ENCODE measurements around the gene PGBD5. TPM values are rescaled to one million over a fixed set of nuclear protein-coding genes. Genes with fewer than 3 reads are reported as not detected.
A peak's percentile ranks its signal among the peaks of the same experiment; 100 is the strongest.

Gene PGBD5
- total and polyA plus RNA-seq, 9 of the 15 experiments (the other 6 are each of a cell fraction or from before 2014, with no cell fraction given): under 0.01 to 0.40 (median 0.10) TPM; not detected in 3

DNA sequence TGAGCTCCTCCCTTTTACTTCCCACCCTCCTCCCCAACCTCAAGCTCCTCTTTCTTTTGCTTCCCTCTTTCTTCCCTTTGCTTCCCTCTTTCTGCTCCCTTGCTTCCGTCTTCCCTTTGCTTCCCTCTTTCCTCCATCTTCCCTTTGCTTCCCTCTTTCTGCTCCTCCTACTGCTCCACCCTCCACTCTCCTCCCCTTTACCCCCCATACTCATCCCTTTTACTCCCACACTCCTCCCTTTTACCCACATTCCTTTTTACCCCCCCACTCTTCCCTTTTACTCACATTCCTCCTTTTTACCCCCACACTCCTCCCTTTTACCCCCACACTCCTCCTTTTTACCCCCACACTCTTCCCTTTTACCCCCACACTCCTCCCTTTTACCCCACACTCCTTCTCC, 30.2 kb downstream of the PGBD5 start:
- Histone ChIP-seq H3K27me3 (ENCODE audit: control insufficient read depth in 2 of 2, insufficient read depth in 2 of 2, low read length in 2 of 2) (peaks cover 34 to 64% of the 10 kb centered on the region in 2 experiments), H3K9ac (ENCODE audit: insufficient read depth in 1 of 2, low read depth in 2 of 2, low read length in 2 of 2) (no peak overlapping the region), H3K79me2 (ENCODE audit: control insufficient read depth, insufficient read depth, low read length) (no peaks in the 10 kb centered on the region), H2AFZ (ENCODE audit: low read depth, low read length) (no peak overlapping the region), H3K27ac (ENCODE audit: extremely low read depth, low read depth, low read length) (no peak overlapping the region), H3K4me3 (no peak overlapping the region), H3K36me3 (ENCODE audit: control insufficient read depth, insufficient read depth, low read length) (no peaks in the 10 kb centered on the region), H3K9me3 (replicated peaks; ENCODE audit: control insufficient read depth, insufficient read depth, low read depth, low read length) (no peaks in the 10 kb centered on the region), H3K4me2 (ENCODE audit: insufficient read depth, low read length) (no peak overlapping the region), H4K20me1 (replicated peaks; ENCODE audit: control insufficient read depth, insufficient read depth, low read length) (no peaks in the 10 kb centered on the region), H3K9me1 (ENCODE audit: control insufficient read depth, insufficient read depth, low read length) (no peaks in the 10 kb centered on the region), H3K4me1 (replicated peaks in 1 of 2; ENCODE audit: control insufficient read depth in 2 of 2, insufficient read depth in 2 of 2, low read length in 2 of 2) (0 out of 5 replicates have a peak, but pooled peaks cover 0 to under 1% of the 10 kb centered on the region in 2 experiments)
- DNase-seq (ENCODE audit: extremely low read depth in 1 of 4, low spot score in 3 of 4) (no peak), ATAC-seq (no peak), FAIRE-seq (no peak)
- no TSS peak for BruUV-seq (replicated peaks)
- WGBS (ENCODE audit: insufficient coverage, low coverage, missing lambda C conversion rate): 0% methylated on average over 1 of the region's 1 CpG
- intact Hi-C loops (cut with micrococcal nuclease) (no loop called here), in situ Hi-C loops (cut with MboI) (no loop called here)
- TF ChIP-seq SRF (CRISPR knock-in tag; IDR thresholded peaks at IDR 0.05): no peak
- TF ChIP-seq, protein P1, sequence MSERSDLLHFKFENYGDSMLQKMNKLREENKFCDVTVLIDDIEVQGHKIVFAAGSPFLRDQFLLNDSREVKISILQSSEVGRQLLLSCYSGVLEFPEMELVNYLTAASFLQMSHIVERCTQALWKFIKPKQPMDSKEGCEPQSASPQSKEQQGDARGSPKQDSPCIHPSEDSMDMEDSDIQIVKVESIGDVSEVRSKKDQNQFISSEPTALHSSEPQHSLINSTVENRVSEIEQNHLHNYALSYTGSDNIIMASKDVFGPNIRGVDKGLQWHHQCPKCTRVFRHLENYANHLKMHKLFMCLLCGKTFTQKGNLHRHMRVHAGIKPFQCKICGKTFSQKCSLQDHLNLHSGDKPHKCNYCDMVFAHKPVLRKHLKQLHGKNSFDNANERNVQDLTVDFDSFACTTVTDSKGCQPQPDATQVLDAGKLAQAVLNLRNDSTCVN (CRISPR knock-in tag; IDR thresholded peaks at IDR 0.05): 0 out of 2 replicates have a peak, but pooled peaks have one; percentile 12
- CTCF ChIA-PET (ENCODE audit: low intra/inter-chr PET ratio): no interaction called here
- POLR2A ChIA-PET: no interaction called here

DNA sequence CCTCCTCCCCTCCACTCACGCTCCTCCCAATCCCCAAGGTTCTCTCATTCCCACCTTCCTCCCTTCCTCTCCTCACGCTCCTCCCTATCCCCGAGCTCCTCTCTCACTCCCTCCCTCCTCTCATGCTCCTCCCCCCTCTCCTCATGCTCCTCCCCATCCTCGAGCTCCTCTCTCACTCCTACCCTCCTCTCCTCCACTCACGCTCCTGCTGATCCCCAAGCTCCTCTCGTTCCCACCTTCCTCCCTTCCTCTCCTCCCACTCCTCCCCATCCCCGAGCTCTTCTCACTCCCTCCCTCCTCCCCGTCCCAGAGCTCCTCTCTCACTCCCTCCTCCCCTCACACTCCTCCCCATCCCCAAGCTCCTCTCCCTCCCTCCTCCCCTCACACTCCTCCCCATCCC, 31.4 kb downstream of the PGBD5 start:
- Histone ChIP-seq H2AFZ (ENCODE audit: low read depth, low read length) (no peak overlapping the region), H3K9me3 (replicated peaks; ENCODE audit: control insufficient read depth, insufficient read depth, low read depth, low read length) (no peaks in the 10 kb centered on the region), H3K36me3 (ENCODE audit: control insufficient read depth, insufficient read depth, low read length) (no peaks in the 10 kb centered on the region), H3K4me2 (ENCODE audit: insufficient read depth, low read length) (no peak overlapping the region), H3K4me3 (no peak overlapping the region), H3K4me1 (replicated peaks in 1 of 2; ENCODE audit: control insufficient read depth in 2 of 2, insufficient read depth in 2 of 2, low read length in 2 of 2) (no peaks in the 10 kb centered on the region), H4K20me1 (replicated peaks; ENCODE audit: control insufficient read depth, insufficient read depth, low read length) (0 out of 2 replicates have a peak, but pooled peaks cover 4% of the 10 kb centered on the region), H3K27ac (ENCODE audit: extremely low read depth, low read depth, low read length) (no peak overlapping the region), H3K27me3 (ENCODE audit: control insufficient read depth in 2 of 2, insufficient read depth in 2 of 2, low read length in 2 of 2) (peaks cover 28 to 64% of the 10 kb centered on the region in 2 experiments; a peak in 4 of 5 replicates), H3K9ac (ENCODE audit: insufficient read depth in 1 of 2, low read depth in 2 of 2, low read length in 2 of 2) (no peak overlapping the region), H3K9me1 (ENCODE audit: control insufficient read depth, insufficient read depth, low read length) (no peaks in the 10 kb centered on the region), H3K79me2 (ENCODE audit: control insufficient read depth, insufficient read depth, low read length) (no peaks in the 10 kb centered on the region)
- TF ChIP-seq GATA2 (CRISPR knock-in tag; IDR thresholded peaks at IDR 0.05) (no peak), HDAC6 (IDR thresholded peaks at IDR 0.05; ENCODE audit: low read depth, low read length) (no peak), RFX5 (IDR thresholded peaks at IDR 0.05; ENCODE audit: low read depth, low read length) (no peak), ZNF263 (CRISPR knock-in tag; IDR thresholded peaks at IDR 0.05; ENCODE audit: borderline replicate concordance) (peak; percentile 95)
- TF ChIP-seq, protein P2, sequence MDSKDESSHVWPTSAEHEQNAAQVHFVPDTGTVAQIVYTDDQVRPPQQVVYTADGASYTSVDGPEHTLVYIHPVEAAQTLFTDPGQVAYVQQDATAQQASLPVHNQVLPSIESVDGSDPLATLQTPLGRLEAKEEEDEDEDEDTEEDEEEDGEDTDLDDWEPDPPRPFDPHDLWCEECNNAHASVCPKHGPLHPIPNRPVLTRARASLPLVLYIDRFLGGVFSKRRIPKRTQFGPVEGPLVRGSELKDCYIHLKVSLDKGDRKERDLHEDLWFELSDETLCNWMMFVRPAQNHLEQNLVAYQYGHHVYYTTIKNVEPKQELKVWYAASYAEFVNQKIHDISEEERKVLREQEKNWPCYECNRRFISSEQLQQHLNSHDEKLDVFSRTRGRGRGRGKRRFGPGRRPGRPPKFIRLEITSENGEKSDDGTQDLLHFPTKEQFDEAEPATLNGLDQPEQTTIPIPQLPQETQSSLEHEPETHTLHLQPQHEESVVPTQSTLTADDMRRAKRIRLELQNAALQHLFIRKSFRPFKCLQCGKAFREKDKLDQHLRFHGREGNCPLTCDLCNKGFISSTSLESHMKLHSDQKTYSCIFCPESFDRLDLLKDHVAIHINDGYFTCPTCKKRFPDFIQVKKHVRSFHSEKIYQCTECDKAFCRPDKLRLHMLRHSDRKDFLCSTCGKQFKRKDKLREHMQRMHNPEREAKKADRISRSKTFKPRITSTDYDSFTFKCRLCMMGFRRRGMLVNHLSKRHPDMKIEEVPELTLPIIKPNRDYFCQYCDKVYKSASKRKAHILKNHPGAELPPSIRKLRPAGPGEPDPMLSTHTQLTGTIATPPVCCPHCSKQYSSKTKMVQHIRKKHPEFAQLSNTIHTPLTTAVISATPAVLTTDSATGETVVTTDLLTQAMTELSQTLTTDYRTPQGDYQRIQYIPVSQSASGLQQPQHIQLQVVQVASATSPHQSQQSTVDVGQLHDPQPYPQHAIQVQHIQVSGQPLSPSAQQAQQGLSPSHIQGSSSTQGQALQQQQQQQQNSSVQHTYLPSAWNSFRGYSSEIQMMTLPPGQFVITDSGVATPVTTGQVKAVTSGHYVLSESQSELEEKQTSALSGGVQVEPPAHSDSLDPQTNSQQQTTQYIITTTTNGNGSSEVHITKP (IDR thresholded peaks at IDR 0.05; ENCODE audit: partially characterized antibody): no peak
- TF ChIP-seq, protein P3, sequence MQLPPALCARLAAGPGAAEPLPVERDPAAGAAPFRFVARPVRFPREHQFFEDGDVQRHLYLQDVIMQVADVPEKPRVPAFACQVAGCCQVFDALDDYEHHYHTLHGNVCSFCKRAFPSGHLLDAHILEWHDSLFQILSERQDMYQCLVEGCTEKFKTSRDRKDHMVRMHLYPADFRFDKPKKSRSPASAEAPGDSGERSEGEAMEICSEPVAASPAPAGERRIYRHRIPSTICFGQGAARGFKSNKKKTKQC (CRISPR knock-in tag; IDR thresholded peaks at IDR 0.05): no peak
- BruUV-seq (replicated peaks): no TSS peak
- POLR2A ChIA-PET: interaction anchor here (0.6 kb wide), 2 partner anchors 385 to 568 kb away, joined by 3 read pairs; no protein-coding TSS in a partner anchor
- ATAC-seq (no peak), DNase-seq (ENCODE audit: extremely low read depth in 1 of 4, low spot score in 3 of 4) (no peak), FAIRE-seq (no peak)
- in situ Hi-C loops (cut with MboI) (no loop called here), intact Hi-C loops (cut with micrococcal nuclease) (no loop called here)
- CTCF ChIA-PET (ENCODE audit: low intra/inter-chr PET ratio): interaction anchor here (0.6 kb wide), 1 partner anchor 11 kb away, joined by 3 read pairs; no protein-coding TSS in a partner anchor
- WGBS (ENCODE audit: insufficient coverage, low coverage, missing lambda C conversion rate): 0% methylated on average over 2 of the region's 8 CpGs

All from K562 (cell line).